ENCODE measurements around the gene TOP3A.

TOP3A gene

GRCh38 chr17:18240449-18240848 is 74.3 kb downstream of the TOP3A start:
- DNase-seq: no peak
- in situ Hi-C loops (cut with HindIII; ENCODE audit: low pct_ligation_motif_present, low sequenced_read_pairs): no loop called here

DNA sequence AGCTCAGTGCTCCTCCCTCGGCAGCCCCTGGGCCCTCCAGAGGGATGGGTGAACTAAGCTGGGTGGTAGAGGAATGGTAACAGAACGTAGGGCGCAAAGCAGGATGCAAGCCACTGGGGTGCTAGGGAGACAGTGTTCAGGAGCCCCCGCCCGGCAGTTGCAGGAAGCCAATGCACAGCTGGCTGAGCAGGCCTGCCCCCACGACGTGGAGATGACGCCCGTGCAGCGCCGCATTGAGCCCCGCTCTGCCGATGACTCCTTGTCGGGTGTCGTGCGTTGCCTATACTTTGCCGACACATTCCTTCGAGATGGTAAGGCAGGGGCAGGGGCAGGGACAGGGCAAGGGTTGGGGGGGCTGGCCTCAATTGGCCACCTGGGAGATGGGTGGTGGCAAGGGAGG is 76.5 kb downstream of the TOP3A start:
- H3K36me3 ChIP-seq (replicated peaks): peaks cover 59% of the 10 kb centered on the region
- H3K27ac ChIP-seq: no peak overlapping the region
- no peak overlapping the region for H3K4me3 ChIP-seq (ENCODE audit: low read depth, low read length)
- in situ Hi-C loops (cut with HindIII; ENCODE audit: low pct_ligation_motif_present, low sequenced_read_pairs): no loop called here
- DNase-seq: no peak
- TF ChIP-seq, protein P1, sequence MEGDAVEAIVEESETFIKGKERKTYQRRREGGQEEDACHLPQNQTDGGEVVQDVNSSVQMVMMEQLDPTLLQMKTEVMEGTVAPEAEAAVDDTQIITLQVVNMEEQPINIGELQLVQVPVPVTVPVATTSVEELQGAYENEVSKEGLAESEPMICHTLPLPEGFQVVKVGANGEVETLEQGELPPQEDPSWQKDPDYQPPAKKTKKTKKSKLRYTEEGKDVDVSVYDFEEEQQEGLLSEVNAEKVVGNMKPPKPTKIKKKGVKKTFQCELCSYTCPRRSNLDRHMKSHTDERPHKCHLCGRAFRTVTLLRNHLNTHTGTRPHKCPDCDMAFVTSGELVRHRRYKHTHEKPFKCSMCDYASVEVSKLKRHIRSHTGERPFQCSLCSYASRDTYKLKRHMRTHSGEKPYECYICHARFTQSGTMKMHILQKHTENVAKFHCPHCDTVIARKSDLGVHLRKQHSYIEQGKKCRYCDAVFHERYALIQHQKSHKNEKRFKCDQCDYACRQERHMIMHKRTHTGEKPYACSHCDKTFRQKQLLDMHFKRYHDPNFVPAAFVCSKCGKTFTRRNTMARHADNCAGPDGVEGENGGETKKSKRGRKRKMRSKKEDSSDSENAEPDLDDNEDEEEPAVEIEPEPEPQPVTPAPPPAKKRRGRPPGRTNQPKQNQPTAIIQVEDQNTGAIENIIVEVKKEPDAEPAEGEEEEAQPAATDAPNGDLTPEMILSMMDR (IDR thresholded peaks at IDR 0.05; ENCODE audit: low read depth, low read length, missing control alignments): no peak
- H3K27me3 ChIP-seq (replicated peaks): no peaks in the 10 kb centered on the region

More at GRCh38 chr17:18240449-18240848, 74.3 kb downstream of the TOP3A start:
- TF ChIP-seq, protein P1 (IDR thresholded peaks at IDR 0.05; ENCODE audit: low read depth, low read length, missing control alignments): no peak
- Histone ChIP-seq H3K36me3 (replicated peaks) (peaks cover 58% of the 10 kb centered on the region), H3K27me3 (replicated peaks) (no peaks in the 10 kb centered on the region), H3K4me3 (ENCODE audit: low read depth, low read length) (no peak overlapping the region), H3K27ac (no peak overlapping the region)

DNA sequence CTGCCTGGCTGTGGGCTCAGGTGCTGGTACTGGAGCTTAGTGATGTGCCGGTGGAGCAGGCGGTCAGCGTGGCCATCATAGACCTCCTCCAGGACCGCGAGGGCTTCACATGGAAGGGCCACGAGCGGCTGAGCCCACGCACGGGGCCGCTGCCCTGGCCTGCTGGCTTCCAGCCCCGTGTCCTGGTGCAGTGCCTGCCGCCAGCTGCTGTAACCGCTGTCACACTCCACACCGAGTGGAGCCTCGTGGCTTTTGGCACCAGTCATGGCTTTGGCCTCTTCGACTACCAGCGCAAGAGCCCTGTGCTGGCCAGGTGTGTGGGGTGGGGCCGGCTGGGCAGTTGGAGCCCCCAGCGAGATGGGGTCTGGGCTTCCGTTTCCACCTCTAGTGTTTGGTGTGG is 77.3 kb downstream of the TOP3A start:
- in situ Hi-C loops (cut with HindIII; ENCODE audit: low pct_ligation_motif_present, low sequenced_read_pairs): no loop called here
- DNase-seq: no peak
- Histone ChIP-seq H3K27ac (no peak overlapping the region), H3K36me3 (replicated peaks) (peaks cover 51% of the 10 kb centered on the region), H3K4me3 (ENCODE audit: low read depth, low read length) (no peak overlapping the region), H3K27me3 (replicated peaks) (no peaks in the 10 kb centered on the region)
- TF ChIP-seq, protein P1 (IDR thresholded peaks at IDR 0.05; ENCODE audit: low read depth, low read length, missing control alignments): no peak

DNA sequence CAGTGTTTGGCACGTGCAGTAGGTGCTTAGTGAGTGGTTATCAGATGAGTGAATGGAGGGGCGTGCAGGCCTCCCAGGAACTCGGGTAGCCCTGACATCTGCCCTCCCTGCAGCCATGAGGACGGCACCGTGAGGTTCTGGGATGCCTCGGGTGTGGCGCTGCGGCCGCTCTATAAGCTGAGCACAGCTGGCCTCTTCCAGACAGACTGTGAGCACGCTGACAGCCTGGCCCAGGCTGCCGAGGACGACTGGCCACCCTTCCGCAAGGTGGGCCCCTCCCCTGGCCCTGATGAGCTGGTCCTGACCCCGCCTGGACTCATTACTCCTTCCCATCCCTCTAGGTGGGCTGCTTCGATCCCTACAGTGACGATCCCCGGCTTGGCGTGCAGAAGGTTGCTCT is 78.3 kb downstream of the TOP3A start:
- H3K4me3 ChIP-seq (ENCODE audit: low read depth, low read length): no peak overlapping the region
- no peak overlapping the region for H3K27ac ChIP-seq
- DNase-seq: no peak
- H3K36me3 ChIP-seq (replicated peaks): peaks cover 43% of the 10 kb centered on the region
- in situ Hi-C loops (cut with HindIII; ENCODE audit: low pct_ligation_motif_present, low sequenced_read_pairs): no loop called here
- TF ChIP-seq, protein P1 (IDR thresholded peaks at IDR 0.05; ENCODE audit: low read depth, low read length, missing control alignments): no peak
- no peaks in the 10 kb centered on the region for H3K27me3 ChIP-seq (replicated peaks)

- H3K27ac ChIP-seq: peak overlapping the region; percentile 44
- no peaks in the 10 kb centered on the region for H3K27me3 ChIP-seq (replicated peaks)
- DNase-seq: peak; percentile 43
- in situ Hi-C loops (cut with HindIII; ENCODE audit: low pct_ligation_motif_present, low sequenced_read_pairs): no loop called here
- TF ChIP-seq, protein P1 (IDR thresholded peaks at IDR 0.05; ENCODE audit: low read depth, low read length, missing control alignments): no peak
- peaks cover 43% of the 10 kb centered on the region for H3K36me3 ChIP-seq (replicated peaks)
- H3K4me3 ChIP-seq (ENCODE audit: low read depth, low read length): no peak overlapping the region
These were observed 79.0 kb downstream of the TOP3A start for GRCh38 chr17:18235743-18236256.

GRCh38 chr17:18234853-18235380 is 79.9 kb downstream of the TOP3A start:
- DNase-seq: no peak
- no peak overlapping the region for H3K4me3 ChIP-seq (ENCODE audit: low read depth, low read length)
- peaks cover 43% of the 10 kb centered on the region for H3K36me3 ChIP-seq (replicated peaks)
- no peak overlapping the region for H3K27ac ChIP-seq
- H3K27me3 ChIP-seq (replicated peaks): no peaks in the 10 kb centered on the region
- TF ChIP-seq, protein P1 (IDR thresholded peaks at IDR 0.05; ENCODE audit: low read depth, low read length, missing control alignments): no peak
- in situ Hi-C loops (cut with HindIII; ENCODE audit: low pct_ligation_motif_present, low sequenced_read_pairs): no loop called here

Measured in brain microvascular endothelial cell (primary cell).